Measurements from ENCODE around the gene B3GNT9. TPM values are rescaled to one million over a fixed set of nuclear protein-coding genes. Genes with fewer than 3 reads are reported as not detected.

Gene B3GNT9
- polyA plus RNA-seq, 1 experiment = 18.6 TPM

DNA sequence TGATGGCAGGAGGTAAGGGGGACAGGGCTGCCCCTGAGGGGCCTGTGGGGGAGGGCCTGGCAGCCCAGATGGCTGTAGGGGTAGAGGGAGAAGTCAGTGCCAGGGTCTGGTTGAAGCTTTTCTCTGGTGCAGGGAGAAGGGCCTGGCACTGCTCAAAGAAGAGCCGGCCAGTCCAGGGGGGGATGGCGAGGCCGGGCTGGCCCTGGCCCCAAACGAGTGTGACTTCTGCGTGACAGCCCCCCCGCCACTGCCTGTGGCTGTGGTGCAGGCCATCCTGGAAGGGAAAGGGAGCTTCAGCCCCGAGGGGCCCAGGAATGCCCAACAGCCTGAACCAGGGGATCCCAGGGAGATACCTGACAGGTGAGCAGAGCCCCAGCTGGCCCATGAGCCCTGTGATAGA, 16.8 kb upstream of the B3GNT9 start:
- DNase-seq (ENCODE audit: low read depth, low spot score) = no peak
- ChIA-PET POLR2A (no interaction called here), CTCF (interaction anchor here (3.5 kb wide), 1 partner anchor 12 kb away, joined by 13 read pairs; no protein-coding TSS in a partner anchor)
- Histone ChIP-seq H3K27ac (ENCODE audit: low read depth, low read length) (no peak overlapping the region), H3K4me3 (ENCODE audit: low read depth, low read length) (no peak overlapping the region), H3K27me3 (ENCODE audit: control insufficient read depth, insufficient read depth, low read length) (peaks cover 45% of the 10 kb centered on the region), H3K9me3 (ENCODE audit: control insufficient read depth, insufficient read depth, low read length) (no peaks in the 10 kb centered on the region; the same call in 1 of the 2 replicates)
- TF ChIP-seq, protein P1, sequence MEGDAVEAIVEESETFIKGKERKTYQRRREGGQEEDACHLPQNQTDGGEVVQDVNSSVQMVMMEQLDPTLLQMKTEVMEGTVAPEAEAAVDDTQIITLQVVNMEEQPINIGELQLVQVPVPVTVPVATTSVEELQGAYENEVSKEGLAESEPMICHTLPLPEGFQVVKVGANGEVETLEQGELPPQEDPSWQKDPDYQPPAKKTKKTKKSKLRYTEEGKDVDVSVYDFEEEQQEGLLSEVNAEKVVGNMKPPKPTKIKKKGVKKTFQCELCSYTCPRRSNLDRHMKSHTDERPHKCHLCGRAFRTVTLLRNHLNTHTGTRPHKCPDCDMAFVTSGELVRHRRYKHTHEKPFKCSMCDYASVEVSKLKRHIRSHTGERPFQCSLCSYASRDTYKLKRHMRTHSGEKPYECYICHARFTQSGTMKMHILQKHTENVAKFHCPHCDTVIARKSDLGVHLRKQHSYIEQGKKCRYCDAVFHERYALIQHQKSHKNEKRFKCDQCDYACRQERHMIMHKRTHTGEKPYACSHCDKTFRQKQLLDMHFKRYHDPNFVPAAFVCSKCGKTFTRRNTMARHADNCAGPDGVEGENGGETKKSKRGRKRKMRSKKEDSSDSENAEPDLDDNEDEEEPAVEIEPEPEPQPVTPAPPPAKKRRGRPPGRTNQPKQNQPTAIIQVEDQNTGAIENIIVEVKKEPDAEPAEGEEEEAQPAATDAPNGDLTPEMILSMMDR (IDR thresholded peaks at IDR 0.05; ENCODE audit: low read depth, low read length) = no peak

DNA sequence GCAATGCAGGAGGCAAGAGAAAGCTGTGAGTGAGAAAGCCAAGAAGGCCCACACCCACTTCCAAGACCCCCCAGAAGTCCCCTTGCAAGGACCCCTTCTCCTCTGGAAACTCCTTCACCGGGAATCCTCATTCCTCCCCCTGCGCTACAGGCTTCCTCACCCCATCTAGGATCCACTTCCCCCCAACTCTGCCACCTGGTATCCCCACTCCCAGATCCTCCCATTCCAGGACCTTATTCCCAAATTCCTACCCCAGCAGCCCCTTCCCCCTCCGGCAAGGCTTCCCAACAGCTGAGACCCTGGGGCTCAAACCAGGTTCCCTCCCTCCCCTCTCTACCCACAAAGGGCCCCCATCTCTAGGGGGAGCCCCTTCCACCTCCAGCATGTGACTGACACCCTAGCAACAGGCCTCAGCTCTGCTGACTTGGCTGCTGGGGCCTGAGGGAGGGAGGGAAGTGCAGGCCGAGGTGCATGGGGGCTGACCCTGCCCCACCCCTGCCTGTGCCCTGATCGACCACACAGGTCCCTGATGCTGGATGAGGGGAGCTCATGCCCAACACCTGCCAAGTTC, 15.9 kb upstream of the B3GNT9 start:
- TF ChIP-seq, protein P1 (IDR thresholded peaks at IDR 0.05; ENCODE audit: low read depth, low read length) = no peak
- DNase-seq (ENCODE audit: low read depth, low spot score) = no peak

DNA sequence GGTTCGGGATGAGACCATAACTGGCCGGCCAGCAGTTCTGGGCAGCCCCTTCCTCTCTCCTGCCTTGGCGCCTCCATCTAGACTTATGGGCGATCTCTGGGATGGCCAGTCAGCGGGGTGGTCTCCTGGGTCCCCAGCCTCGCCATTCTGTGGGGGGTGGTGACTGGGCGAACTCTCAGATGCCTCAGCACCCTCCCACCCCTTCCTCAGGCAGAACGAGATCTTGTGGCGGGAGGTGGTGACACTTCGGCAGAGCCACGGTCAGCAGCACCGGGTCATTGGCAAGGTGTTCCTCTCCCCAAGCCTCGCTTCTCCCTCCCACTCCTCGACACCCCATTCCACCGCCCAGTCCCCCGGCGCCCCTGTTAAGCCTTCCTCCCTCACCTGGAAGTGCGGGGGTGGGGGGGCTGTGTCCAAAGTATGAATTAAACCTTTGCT, 15.3 kb upstream of the B3GNT9 start:
- H3K9me3 ChIP-seq (ENCODE audit: control insufficient read depth, insufficient read depth, low read length) = no peaks in the 10 kb centered on the region; the same call in 1 of the 2 replicates

More for the DNA sequence above, 15.9 kb upstream of the B3GNT9 start:
- H3K9me3 ChIP-seq (ENCODE audit: control insufficient read depth, insufficient read depth, low read length) = no peaks in the 10 kb centered on the region; the same call in 1 of the 2 replicates
- ChIA-PET POLR2A (no interaction called here), CTCF (interaction anchor here (3.5 kb wide), 1 partner anchor 11 kb away, joined by 13 read pairs; no protein-coding TSS in a partner anchor)
- no peak overlapping the region for H3K4me3 ChIP-seq (ENCODE audit: low read depth, low read length)
- H3K27ac ChIP-seq (ENCODE audit: low read depth, low read length) = no peak overlapping the region
- peaks cover 50% of the 10 kb centered on the region for H3K27me3 ChIP-seq (ENCODE audit: control insufficient read depth, insufficient read depth, low read length)

DNA sequence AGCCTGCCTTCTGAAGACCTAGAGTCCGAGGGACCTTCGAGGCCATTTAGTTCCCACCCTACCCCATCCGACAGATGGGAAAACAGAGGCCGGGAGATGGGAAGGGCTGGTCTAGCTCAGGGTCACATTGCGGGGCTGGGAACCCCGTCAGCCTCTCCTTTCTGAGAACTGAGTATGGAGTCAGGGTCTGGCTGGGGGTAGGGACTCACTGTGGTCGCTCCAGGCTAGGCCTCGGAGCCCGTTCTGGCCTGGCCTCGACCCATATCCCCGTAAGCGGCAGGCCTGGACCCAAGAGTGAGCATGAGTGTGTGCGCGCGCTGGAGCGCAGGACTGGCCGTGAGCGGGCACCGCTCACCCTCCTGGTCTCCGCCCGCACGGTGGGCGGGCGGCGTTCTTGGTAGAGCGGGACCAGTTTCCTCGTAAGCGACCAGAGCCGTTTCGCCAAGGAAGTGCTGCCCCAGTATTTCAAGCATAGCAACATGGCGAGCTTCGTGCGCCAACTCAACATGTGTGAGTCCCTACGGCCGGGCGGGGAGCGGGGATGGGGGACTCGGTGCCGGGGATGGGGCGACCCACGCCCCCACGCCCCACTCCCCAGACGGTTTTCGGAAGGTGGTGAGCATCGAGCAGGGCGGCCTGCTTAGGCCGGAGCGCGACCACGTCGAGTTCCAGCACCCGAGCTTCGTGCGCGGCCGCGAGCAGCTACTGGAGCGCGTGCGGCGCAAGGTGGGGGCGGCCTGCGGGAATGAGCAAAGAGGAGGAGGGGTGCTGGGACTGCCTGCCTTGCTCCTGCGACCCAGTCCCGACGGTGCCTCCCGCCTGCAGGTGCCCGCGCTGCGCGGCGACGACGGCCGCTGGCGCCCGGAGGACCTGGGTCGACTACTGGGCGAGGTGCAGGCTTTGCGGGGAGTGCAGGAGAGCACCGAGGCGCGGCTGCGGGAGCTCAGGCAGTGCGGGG, 14.6 kb upstream of the B3GNT9 start:
- Histone ChIP-seq H3K4me3 (ENCODE audit: low read depth, low read length) (no peak overlapping the region), H3K27me3 (ENCODE audit: control insufficient read depth, insufficient read depth, low read length) (peaks cover 50% of the 10 kb centered on the region), H3K9me3 (ENCODE audit: control insufficient read depth, insufficient read depth, low read length) (peaks cover 2% of the 10 kb centered on the region; the same call in 1 of the 2 replicates), H3K27ac (ENCODE audit: low read depth, low read length) (no peak overlapping the region)
- ChIA-PET CTCF (interaction anchor here (3.5 kb wide), 1 partner anchor 10 kb away, joined by 13 read pairs; no protein-coding TSS in a partner anchor), POLR2A (interaction anchor here (0.5 to 0.6 kb wide), 2 partner anchors 17 to 35 kb away, joined by 3 read pairs; no protein-coding TSS in a partner anchor)
- TF ChIP-seq, protein P1 (IDR thresholded peaks at IDR 0.05; ENCODE audit: low read depth, low read length) = no peak
- DNase-seq (ENCODE audit: low read depth, low spot score) = no peak

More for the DNA sequence above, 15.3 kb upstream of the B3GNT9 start:
- POLR2A ChIA-PET = no interaction called here
- H3K4me3 ChIP-seq (ENCODE audit: low read depth, low read length) = no peak overlapping the region
- H3K27ac ChIP-seq (ENCODE audit: low read depth, low read length) = no peak overlapping the region
- TF ChIP-seq, protein P1 (IDR thresholded peaks at IDR 0.05; ENCODE audit: low read depth, low read length) = no peak
- H3K27me3 ChIP-seq (ENCODE audit: control insufficient read depth, insufficient read depth, low read length) = peaks cover 50% of the 10 kb centered on the region
- no peak for DNase-seq (ENCODE audit: low read depth, low spot score)
- CTCF ChIA-PET = interaction anchor here (3.5 kb wide), 1 partner anchor 11 kb away, joined by 13 read pairs; no protein-coding TSS in a partner anchor
